Smooth muscle cell of the umbilical artery (primary cell): ENCODE results near the gene FKBP15. TPM values are rescaled to one million over a fixed set of nuclear protein-coding genes. Genes with fewer than 3 reads are reported as not detected.

ENCODE experiments used
- total RNA-seq: library from RNA; depleted of rRNA; stranded (reverse); fragments of >200 nt; gene quantifications from 2 replicates; pipeline ENCODE4 v1.2.3, GENCODE V29; 2014

The FKBP15 gene, protein sequence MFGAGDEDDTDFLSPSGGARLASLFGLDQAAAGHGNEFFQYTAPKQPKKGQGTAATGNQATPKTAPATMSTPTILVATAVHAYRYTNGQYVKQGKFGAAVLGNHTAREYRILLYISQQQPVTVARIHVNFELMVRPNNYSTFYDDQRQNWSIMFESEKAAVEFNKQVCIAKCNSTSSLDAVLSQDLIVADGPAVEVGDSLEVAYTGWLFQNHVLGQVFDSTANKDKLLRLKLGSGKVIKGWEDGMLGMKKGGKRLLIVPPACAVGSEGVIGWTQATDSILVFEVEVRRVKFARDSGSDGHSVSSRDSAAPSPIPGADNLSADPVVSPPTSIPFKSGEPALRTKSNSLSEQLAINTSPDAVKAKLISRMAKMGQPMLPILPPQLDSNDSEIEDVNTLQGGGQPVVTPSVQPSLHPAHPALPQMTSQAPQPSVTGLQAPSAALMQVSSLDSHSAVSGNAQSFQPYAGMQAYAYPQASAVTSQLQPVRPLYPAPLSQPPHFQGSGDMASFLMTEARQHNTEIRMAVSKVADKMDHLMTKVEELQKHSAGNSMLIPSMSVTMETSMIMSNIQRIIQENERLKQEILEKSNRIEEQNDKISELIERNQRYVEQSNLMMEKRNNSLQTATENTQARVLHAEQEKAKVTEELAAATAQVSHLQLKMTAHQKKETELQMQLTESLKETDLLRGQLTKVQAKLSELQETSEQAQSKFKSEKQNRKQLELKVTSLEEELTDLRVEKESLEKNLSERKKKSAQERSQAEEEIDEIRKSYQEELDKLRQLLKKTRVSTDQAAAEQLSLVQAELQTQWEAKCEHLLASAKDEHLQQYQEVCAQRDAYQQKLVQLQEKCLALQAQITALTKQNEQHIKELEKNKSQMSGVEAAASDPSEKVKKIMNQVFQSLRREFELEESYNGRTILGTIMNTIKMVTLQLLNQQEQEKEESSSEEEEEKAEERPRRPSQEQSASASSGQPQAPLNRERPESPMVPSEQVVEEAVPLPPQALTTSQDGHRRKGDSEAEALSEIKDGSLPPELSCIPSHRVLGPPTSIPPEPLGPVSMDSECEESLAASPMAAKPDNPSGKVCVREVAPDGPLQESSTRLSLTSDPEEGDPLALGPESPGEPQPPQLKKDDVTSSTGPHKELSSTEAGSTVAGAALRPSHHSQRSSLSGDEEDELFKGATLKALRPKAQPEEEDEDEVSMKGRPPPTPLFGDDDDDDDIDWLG
- 18.1 and 24.6 TPM in 2 replicates for total RNA-seq

DNA sequence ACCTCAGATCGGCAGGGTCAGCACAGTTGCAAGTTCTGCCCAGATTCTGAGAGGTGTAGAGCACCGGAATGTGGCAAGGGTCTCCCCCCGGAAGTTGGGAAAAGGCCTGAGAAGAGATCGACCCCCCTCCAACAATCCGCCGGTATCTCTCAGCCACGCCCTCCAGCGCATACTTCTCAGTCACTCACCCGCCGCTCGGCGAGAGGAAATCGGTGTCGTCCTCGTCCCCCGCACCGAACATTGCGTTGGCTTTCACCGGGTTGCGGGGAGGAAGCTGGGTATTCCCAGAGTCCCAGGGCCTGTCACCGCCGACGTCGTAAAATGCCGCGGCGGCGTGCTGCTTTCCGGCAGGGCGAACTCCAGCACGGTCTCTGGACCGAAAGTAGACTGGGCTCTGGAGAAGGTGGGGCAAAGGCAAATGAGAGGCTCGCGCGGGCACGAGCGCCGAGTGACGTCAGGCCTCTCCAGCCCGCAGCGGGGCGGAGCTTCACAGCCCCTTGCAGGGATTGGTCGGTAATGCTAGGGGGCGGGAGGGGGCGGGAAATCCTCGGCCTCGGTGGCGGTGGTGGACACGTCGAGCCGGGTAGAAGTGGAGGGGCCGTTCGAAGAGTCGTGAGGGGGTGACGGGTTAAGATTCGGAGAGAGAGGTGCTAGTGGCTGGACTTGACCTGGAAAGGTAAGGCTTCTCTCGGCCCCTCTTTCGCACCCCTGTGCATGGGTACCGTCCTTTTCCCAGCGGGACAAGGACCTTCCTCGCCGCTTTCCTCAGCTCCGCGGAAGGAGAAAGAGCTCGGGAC is at the start of gene FKBP15, which contains the start of gene SLC31A1:
FKBP15 (minus strand) TSS at position 275 of the 797 bp plus-strand sequence; CDS start at position 241, 34 bp downstream.
SLC31A1 (plus strand) TSS at position 542 of the 797 bp plus-strand sequence. CDS start 34,605 bp downstream, outside the sequence.

DNA sequence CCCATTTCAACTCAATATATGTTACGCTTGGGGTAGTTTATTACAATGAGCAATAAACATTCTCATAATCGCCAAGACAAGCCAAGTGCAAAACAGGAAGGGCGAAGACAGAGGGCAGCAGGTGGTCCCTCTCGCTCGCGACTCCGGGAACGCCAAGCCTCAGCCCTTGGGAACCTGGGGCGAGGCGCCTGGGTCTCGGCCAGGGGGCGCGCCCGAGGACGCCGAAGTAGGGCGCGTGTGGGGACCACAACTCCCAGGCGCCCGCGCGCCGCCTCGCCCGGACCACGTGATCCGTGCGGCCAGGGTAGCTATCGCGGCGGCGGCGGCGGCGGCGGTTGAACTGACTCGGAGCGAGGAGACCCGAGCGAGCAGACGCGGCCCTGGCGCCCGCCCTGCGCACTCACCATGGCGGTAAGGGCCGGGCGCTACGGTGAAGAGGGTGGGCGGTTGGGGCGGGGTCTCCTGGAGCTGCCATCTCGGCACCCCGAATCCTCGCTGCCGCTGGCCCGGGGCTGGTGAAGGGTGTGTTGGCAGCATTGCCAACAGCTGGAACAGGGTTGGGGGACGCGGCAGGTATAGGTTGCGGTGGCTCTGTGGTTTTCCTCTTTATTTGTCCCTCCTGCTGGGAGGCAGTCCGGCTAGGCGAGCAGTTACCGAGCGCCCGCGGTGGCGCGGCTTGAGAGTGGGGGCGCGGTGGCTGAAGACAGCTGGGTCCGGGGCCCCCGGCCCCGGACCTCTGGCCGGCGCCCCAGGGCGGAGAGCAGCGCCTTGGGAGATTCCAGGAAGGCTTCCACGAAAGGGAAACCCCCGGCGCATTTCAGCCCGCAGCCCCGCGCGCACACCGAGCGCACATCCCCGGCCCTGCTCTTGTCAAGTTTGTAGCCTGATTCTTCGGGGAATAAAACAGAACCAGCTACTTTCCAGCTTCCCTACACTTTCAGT is 70.1 kb downstream of the FKBP15 start, which contains the start of gene SLC31A2:
SLC31A2 (plus strand) TSS at position 338 of the 942 bp plus-strand sequence; CDS start at position 406, 68 bp downstream.

Other genes with a start within 250 kb of the FKBP15 start
- gene ZNF883, start 209.1 kb downstream of the FKBP15 start, total RNA-seq, result 1.2 and 3.2 TPM in 2 replicates
- gene ZFP37, start 164.6 kb downstream of the FKBP15 start, total RNA-seq, result 1.9 and 2.4 TPM in 2 replicates
- 6.1 and 10.1 TPM in 2 replicates for gene SLC31A2, start 70.3 kb downstream of the FKBP15 start, total RNA-seq
- gene SLC31A1, start 267 bp upstream of the FKBP15 start, total RNA-seq, result 36.5 and 53.2 TPM in 2 replicates
- gene CDC26, start 54.3 kb upstream of the FKBP15 start, total RNA-seq, result 30.9 and 40.7 TPM in 2 replicates
- gene PRPF4, start 54.4 kb upstream of the FKBP15 start, total RNA-seq, result 26.4 and 41.9 TPM in 2 replicates
- not detected in 2 replicates for gene RNF183, start 82.1 kb upstream of the FKBP15 start, total RNA-seq
- 1.2 and 2.1 TPM in 2 replicates for gene WDR31, start 119.0 kb upstream of the FKBP15 start, total RNA-seq
- gene BSPRY, start 128.3 kb upstream of the FKBP15 start, total RNA-seq, result not detected in 2 replicates
- gene HDHD3, start 155.7 kb upstream of the FKBP15 start, total RNA-seq, result 8.3 and 8.9 TPM in 2 replicates
- 23.6 and 27.6 TPM in 2 replicates for gene ALAD, start 180.0 kb upstream of the FKBP15 start, total RNA-seq
- gene POLE3, start 189.4 kb upstream of the FKBP15 start, total RNA-seq, result 31.5 and 38.3 TPM in 2 replicates
- gene C9orf43, start 189.5 kb upstream of the FKBP15 start, total RNA-seq, result 0.30 and 0.69 TPM in 2 replicates
- gene RGS3, start 242.4 kb upstream of the FKBP15 start, total RNA-seq, result 39.2 and 53.7 TPM in 2 replicates